HCT116 (cell line): Measurements from ENCODE around the gene DGCR8.

Experiments used
- EZH2 ChIP-seq: fragments of 200-600 bp; sonication (generic); IDR thresholded peaks from 2 replicates; pipeline ENCODE4 v1.6.1; 2017; ENCODE audit warnings: antibody characterized with exemption, mixed run types
- POLR2A ChIP-seq: IDR thresholded peaks from 2 replicates; pipeline ENCODE4 v1.7.0; 2011; ENCODE audit warnings: borderline replicate concordance; ENCODE audit not compliant: insufficient read depth, insufficient read length; ENCODE audit errors: extremely low read depth
- POLR2AphosphoS5 ChIP-seq: IDR thresholded peaks from 2 replicates; pipeline ENCODE4 v1.6.1; 2011; ENCODE audit warnings: mild to moderate bottlenecking, low read depth, low read length, moderate library complexity
- SIN3A ChIP-seq: IDR thresholded peaks from 2 replicates; pipeline ENCODE4 v1.6.1; 2012; ENCODE audit warnings: low read depth
- SRF ChIP-seq: IDR thresholded peaks from 2 replicates; pipeline ENCODE4 v1.6.1; 2012; ENCODE audit warnings: low read depth
- TCF7L2 ChIP-seq: IDR thresholded peaks from 2 replicates; pipeline ENCODE4 v1.7.0; 2011; ENCODE audit warnings: borderline replicate concordance, inconsistent platforms; ENCODE audit not compliant: insufficient read depth, insufficient read length; ENCODE audit errors: extremely low read depth
- YY1 ChIP-seq: IDR thresholded peaks from 2 replicates; pipeline ENCODE4 v1.6.1; 2011; ENCODE audit warnings: low read length, low read depth, moderate library complexity, mild to moderate bottlenecking; ENCODE audit not compliant: insufficient replicate concordance; ENCODE audit errors: extremely low read depth
- TF ChIP-seq, protein P1 (sequence below): IDR thresholded peaks from 2 replicates; pipeline ENCODE4 v1.6.1; 2011; ENCODE audit warnings: mild to moderate bottlenecking, low read length, moderate library complexity; ENCODE audit not compliant: insufficient replicate concordance; ENCODE audit errors: extremely low read depth
- TF ChIP-seq, protein P2 (sequence below), 3 experiments: fragments of 200-600 bp in 1 of 3; sonication (generic) in 1 of 3; IDR thresholded peaks in 2 of 3; conservative IDR thresholded peaks in 1 of 3; 2 replicates each; pipeline ENCODE4 v1.5.1; 2012 to 2017; ENCODE audit warnings: low read depth in 2 of 3, low read length in 2 of 3, antibody characterized with exemption in 1 of 3, borderline replicate concordance in 1 of 3, control low read depth in 1 of 3, mild to moderate bottlenecking in 1 of 3, mixed read lengths in 1 of 3, mixed run types in 1 of 3, moderate library complexity in 1 of 3; ENCODE audit not compliant: insufficient read depth in 1 of 3

DNA sequence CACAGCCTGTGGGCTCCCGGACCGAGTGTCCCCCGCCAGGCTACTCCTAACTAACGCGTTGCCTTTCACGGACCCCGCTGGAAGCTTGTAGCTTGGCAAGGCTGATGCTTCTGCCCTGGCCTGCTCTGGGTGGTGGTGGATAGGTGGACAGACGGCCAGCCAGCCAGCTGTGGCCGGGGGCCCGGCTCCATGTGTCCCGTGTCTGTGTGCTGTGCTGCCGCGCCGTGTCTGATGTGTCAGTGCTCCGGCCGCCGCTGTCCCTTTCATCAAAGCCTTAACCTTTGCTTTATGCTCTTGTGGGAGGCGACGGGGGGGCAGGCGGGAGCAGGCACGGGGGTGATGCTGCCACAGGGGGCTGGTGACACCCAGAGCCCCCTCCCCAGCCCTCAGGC lies 65.8 kb downstream of the DGCR8 start:
- TF ChIP-seq, protein P1, sequence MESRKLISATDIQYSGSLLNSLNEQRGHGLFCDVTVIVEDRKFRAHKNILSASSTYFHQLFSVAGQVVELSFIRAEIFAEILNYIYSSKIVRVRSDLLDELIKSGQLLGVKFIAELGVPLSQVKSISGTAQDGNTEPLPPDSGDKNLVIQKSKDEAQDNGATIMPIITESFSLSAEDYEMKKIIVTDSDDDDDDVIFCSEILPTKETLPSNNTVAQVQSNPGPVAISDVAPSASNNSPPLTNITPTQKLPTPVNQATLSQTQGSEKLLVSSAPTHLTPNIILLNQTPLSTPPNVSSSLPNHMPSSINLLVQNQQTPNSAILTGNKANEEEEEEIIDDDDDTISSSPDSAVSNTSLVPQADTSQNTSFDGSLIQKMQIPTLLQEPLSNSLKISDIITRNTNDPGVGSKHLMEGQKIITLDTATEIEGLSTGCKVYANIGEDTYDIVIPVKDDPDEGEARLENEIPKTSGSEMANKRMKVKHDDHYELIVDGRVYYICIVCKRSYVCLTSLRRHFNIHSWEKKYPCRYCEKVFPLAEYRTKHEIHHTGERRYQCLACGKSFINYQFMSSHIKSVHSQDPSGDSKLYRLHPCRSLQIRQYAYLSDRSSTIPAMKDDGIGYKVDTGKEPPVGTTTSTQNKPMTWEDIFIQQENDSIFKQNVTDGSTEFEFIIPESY: no peak
- TF ChIP-seq, protein P2, sequence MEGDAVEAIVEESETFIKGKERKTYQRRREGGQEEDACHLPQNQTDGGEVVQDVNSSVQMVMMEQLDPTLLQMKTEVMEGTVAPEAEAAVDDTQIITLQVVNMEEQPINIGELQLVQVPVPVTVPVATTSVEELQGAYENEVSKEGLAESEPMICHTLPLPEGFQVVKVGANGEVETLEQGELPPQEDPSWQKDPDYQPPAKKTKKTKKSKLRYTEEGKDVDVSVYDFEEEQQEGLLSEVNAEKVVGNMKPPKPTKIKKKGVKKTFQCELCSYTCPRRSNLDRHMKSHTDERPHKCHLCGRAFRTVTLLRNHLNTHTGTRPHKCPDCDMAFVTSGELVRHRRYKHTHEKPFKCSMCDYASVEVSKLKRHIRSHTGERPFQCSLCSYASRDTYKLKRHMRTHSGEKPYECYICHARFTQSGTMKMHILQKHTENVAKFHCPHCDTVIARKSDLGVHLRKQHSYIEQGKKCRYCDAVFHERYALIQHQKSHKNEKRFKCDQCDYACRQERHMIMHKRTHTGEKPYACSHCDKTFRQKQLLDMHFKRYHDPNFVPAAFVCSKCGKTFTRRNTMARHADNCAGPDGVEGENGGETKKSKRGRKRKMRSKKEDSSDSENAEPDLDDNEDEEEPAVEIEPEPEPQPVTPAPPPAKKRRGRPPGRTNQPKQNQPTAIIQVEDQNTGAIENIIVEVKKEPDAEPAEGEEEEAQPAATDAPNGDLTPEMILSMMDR (IDR thresholded peaks at IDR 0.05 in 2 of 3, conservative IDR thresholded peaks at IDR 0.05 in 1 of 3; ENCODE audit: borderline replicate concordance in 1 of 3, insufficient read depth in 1 of 3, low read depth in 2 of 3, low read length in 2 of 3): no peak
- TF ChIP-seq SIN3A (no peak), POLR2A (no peak), EZH2 (no peak), TCF7L2 (no peak), YY1 (no peak), POLR2AphosphoS5 (no peak), SRF (no peak)
